H1 (cell line): ENCODE measurements around the gene FKBP8.

Experiments used
- CBX8 ChIP-seq: fragments of 300-800, 300-1000 bp; sonication (generic); IDR thresholded peaks from 2 replicates; pipeline ENCODE4 v1.7.1; 2016; ENCODE audit warnings: low read depth, low read length, borderline replicate concordance
- CHD2 ChIP-seq: IDR thresholded peaks from 2 replicates; pipeline ENCODE4 v1.6.1; 2012; ENCODE audit warnings: low read length, improper control_type of control experiment
- CTCF ChIP-seq, 3 experiments: IDR thresholded peaks; 1 replicate in 2 of 3; 2 replicates in 1 of 3; pipeline versions ENCODE4 v1.5.1 to v1.6.1; 2011; ENCODE audit warnings: low read length in 3 of 3, mild to moderate bottlenecking in 3 of 3, inconsistent platforms in 2 of 3, low read depth in 1 of 3, moderate library complexity in 1 of 3; ENCODE audit not compliant: insufficient read depth in 1 of 3; ENCODE audit errors: control extremely low read depth in 1 of 3
- EZH2 ChIP-seq: fragments of 200-600 bp; sonication (generic); IDR thresholded peaks from 2 replicates; pipeline ENCODE4 v1.7.1; 2012; ENCODE audit warnings: low read depth, mild to moderate bottlenecking, moderate library complexity, low read length, inconsistent platforms; ENCODE audit not compliant: severe bottlenecking
- FOSL1 ChIP-seq: IDR thresholded peaks from 2 replicates; pipeline ENCODE4 v1.6.1; 2011; ENCODE audit warnings: mild to moderate bottlenecking, low read depth, low read length, moderate library complexity; ENCODE audit not compliant: insufficient read depth
- PHF8 ChIP-seq: fragments of 200-600 bp; sonication (generic); conservative IDR thresholded peaks from 2 replicates; pipeline ENCODE4 v1.7.1; 2012; ENCODE audit warnings: low read depth, mild to moderate bottlenecking, inconsistent platforms, low read length, moderate library complexity
- POLR2A ChIP-seq, 2 experiments: IDR thresholded peaks; 1 replicate in 1 of 2; 2 replicates in 1 of 2; pipeline ENCODE4 v1.6.1; 2011; ENCODE audit warnings: low read depth in 2 of 2, low read length in 2 of 2, mild to moderate bottlenecking in 2 of 2; ENCODE audit errors: control extremely low read depth in 1 of 2
- RAD21 ChIP-seq, 2 experiments: IDR thresholded peaks in 1 of 2; conservative IDR thresholded peaks in 1 of 2; 2 replicates each; pipeline ENCODE4 v1.6.1; 2011; ENCODE audit warnings: low read depth in 2 of 2, low read length in 2 of 2, improper control_type of control experiment in 1 of 2, inconsistent platforms in 1 of 2, mild to moderate bottlenecking in 1 of 2, moderate library complexity in 1 of 2
- SP1 ChIP-seq: IDR thresholded peaks from 2 replicates; pipeline ENCODE4 v1.6.1; 2011; ENCODE audit warnings: low read depth, low read length
- TEAD4 ChIP-seq: IDR thresholded peaks from 2 replicates; pipeline ENCODE4 v1.6.1; 2012; ENCODE audit warnings: low read depth, low read length, inconsistent platforms, mixed read lengths

GRCh38 chr19:18591735-18592385, 48.5 kb upstream of the FKBP8 start:
- TF ChIP-seq EZH2 (no peak), CTCF (IDR thresholded peaks at IDR 0.05; ENCODE audit: control extremely low read depth in 1 of 3, insufficient read depth in 1 of 3, low read depth in 1 of 3, low read length in 3 of 3) (no peak), FOSL1 (no peak), CBX8 (no peak), CHD2 (no peak), POLR2A (IDR thresholded peaks at IDR 0.05; ENCODE audit: control extremely low read depth in 1 of 2, low read depth in 2 of 2, low read length in 2 of 2) (no peak), RAD21 (IDR thresholded peaks at IDR 0.05 in 1 of 2, conservative IDR thresholded peaks at IDR 0.05 in 1 of 2; ENCODE audit: low read depth in 2 of 2, low read length in 2 of 2) (no peak), PHF8 (no peak), SP1 (no peak), TEAD4 (no peak)
